ENCODE measurements around the gene ZNF768.
"Not testable (repeated sequence)": the region's sequence is repeated elsewhere in the genome, so short reads cannot be mapped to it uniquely, and the experiment has no call there.

The ZNF768 gene

DNA sequence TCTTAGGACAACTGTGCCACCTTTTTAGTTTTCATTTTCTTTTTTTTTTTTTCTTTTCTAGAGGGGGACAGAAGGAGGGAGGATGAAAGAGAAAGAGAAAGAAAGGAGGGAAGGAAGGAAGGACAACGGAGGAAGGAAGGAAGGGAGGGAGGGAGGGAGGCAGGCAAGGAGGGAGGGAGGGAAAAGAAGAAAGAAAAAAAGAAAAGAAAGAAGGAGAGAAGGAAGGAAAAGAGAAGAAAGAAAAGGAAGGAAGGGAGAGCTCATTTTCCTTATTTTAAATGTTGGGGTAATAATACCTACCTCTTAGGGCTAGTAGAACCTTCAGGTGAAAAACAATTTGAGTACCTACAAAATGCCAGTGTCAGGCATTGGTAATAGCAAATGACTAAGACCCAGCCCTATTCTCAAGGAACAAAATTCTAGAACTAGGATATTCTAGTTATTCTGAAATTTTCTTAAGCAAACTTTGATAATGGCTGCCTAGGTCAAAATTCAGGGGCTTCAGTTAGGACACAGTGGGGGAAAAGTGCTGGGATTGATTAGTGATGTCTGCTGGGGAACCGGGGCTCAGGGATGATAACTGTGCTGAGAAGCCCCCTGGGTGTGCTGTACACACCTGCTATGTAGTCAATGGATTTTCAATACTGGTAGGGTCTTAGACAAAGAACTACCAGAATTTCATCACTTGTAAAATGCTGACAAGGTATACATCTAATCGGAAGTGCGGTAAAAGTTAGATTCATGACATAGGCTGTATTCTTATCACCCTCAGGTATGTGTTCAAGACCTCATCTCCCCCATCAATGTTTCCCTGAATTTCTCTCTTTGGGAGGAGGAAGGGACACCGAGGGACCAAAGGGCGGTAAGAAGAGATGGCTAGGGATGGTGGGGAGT lies 22.7 kb downstream of the ZNF768 start:
- no peak for DNase-seq

GRCh38 chr16:30499284-30499683 lies 27.1 kb downstream of the ZNF768 start:
- no peak for DNase-seq

DNA sequence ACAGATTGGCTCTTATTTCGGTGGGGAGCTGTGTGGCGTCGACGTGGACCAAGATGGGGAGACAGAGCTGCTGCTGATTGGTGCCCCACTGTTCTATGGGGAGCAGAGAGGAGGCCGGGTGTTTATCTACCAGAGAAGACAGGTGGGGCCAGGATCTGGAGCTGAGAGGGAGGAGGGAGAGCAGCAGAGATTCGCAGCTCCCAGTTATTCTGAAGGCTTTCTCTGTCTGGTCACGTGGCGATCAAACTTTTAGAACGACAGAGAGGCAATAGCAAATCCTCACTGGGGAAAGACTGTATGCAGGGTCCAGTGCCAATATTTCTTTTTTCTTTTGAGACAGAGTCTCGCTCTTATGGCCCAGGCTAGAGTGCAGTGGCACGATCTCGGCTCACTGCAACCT lies 31.7 kb downstream of the ZNF768 start:
- DNase-seq, result no peak

DNA sequence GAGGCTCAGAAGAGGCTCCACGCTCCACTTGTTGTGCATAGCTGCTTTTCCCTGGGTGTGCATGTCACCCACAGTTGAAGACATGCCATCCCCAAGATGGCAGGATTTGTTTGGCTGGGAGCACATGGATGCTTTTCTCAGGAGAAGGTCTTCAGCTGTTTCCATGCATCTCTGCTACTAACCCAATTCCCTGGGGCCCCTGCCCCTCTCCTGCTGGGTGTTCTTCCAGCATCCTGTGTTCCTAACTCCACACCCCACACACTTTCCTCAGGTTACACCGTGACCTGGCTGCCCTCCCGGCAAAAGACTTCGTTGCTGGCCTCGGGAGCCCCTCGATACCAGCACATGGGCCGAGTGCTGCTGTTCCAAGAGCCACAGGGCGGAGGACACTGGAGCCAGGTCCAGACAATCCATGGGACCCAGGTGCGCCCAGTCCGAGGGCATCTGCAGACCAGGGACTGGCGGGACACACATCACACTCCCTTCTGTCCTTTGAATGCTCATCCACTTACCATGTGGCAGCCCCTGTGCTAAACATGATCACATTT lies 32.4 kb downstream of the ZNF768 start:
- DNase-seq, result no peak

DNA sequence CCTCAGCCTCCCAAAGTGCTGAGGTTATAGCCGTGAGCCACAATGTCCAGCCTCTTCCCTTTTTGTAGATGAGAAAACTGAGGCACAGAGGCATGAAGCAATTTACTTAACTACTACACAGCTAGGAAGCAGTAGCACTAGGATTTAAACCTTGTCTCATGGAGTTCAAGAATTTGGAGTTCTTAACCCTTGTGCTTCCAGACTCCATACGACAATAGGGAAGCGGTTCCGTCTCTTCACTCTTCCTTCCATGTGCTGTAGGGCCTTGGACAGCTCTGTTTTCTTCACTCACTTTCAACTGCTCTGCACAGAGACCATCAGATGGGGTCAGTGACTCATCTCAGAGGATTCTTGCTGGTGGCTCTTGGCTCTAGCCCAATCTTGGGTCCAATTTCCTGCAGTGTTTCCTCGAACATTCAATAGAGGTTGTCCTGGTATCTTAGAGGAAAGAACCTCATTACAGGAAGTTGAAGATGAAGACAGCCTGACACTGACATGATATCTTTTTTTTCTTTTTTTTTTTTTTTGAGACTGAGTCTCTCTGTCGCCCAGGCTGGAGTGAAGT lies 34.5 kb downstream of the ZNF768 start:
- DNase-seq, result no peak

DNA sequence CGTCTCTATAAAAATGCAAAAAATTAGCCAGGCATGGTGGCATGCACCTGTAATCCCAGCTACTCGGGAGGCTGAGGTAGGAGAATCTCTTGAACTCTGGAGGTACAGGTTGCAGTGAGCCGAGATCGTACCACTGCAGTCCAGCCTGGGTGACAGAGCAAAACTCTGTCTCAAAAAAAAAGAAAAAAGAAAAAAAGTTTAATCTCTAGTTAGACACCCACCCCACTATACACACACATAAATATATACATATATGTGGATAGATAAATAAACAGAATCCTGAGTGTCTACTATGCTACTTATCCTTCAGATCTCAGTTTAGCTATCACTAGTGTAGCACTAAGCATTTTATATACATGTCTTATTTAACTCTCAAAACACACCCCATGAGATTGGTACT lies 35.1 kb downstream of the ZNF768 start:
- DNase-seq, result no peak

GRCh38 chr16:30490210-30490609 lies 36.2 kb downstream of the ZNF768 start:
- DNase-seq, result no peak

DNA sequence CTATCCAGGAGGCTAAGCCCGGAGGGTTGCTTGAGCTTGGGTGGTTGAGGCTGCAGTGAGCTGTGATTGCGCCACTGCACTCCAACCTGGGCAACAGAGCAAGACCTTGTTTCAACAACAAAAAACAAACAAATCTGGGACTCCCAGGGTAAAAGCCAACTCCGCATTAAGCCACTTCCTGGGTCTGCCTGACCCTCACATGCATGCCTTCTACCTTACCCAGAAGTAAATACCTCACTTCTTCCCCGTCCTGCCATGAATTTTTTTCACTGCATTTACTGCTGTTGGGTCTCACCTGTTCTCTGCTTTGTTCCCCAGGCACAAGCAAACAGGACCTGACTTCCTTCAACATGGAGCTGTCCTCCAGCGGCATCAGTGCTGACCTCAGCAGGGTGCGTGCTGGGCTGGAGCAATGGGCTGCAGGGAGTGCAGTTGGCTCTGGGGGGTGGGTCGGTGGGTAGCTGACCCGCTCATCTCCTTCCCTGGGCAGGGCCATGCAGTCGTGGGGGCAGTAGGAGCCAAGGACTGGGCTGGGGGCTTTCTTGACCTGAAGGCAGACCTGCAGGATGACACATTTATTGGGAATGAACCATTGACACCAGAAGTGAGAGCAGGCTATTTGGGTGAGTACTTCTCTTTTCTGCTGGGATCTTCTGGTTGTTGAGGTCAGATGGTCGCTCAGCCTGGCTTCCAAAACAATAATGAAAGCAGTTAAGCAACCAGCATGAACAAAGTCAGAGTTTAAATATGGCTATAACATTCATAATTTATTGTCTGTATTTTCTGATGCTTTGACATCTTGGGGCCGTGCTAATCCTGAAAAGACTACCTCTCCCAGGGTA lies 37.4 kb downstream of the ZNF768 start:
- DNase-seq, result no peak

GRCh38 chr16:30485818-30486436 lies 40.4 kb downstream of the ZNF768 start:
- no peak for DNase-seq

GRCh38 chr16:30484887-30485286 lies 41.5 kb downstream of the ZNF768 start:
- DNase-seq, result no peak

GRCh38 chr16:30482366-30482765 lies 44.0 kb downstream of the ZNF768 start:
- no peak for DNase-seq

GRCh38 chr16:30481381-30481780 lies 45.0 kb downstream of the ZNF768 start:
- no peak for DNase-seq

DNA sequence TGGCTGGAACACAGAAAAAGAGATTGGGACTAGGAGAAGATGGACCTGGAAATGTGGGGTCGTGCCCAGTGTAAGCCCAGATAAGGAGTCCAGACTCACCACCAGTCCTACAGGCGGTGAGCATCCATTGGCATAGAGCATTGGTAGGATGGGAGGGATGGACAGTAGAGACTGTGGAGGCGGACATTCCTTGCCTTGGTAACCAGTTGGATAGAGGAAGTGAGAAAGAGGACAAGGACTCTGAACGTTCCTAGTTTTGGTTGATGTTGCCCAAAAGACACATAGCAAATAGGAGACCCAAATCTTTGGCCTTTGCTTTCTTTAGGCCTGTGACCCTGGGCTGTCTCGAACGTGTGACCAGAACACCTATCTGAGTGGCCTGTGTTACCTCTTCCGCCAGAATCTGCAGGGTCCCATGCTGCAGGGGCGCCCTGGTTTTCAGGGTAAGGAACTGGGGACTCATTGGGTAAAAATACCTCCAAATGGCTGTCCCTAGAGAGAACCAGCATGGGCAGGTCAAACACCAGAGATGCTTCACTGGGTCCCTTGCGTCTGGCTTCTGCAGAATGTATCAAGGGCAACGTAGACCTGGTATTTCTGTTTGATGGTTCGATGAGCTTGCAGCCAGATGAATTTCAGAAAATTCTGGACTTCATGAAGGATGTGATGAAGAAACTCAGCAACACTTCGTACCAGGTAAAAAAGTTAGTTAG lies 47.4 kb downstream of the ZNF768 start:
- no peak for DNase-seq

GRCh38 chr16:30477773-30478172 lies 48.6 kb downstream of the ZNF768 start:
- not testable (repeated sequence) for DNase-seq

GRCh38 chr16:30476991-30477390 lies 49.4 kb downstream of the ZNF768 start:
- no peak for DNase-seq

DNA sequence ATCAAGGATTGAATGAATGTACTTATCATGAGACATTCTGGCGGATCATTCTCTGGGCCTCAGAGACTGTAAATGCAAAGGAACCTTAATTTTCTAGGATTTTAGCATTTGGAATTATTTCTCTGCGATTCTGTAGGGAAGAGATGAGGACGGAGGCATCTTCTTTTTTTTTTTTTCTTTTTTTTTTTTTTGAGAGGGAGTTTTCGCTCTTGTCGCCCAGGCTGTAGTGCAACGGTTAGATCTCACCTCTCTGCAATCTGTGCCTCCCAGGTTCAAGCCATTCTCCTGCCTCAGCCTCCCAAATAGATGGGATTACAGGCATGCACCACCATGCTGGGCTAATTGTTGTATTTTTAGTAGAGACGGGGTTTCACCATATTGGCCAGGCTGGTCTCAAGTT lies 51.7 kb downstream of the ZNF768 start:
- DNase-seq, result no peak

GRCh38 chr16:30474074-30474452 lies 52.3 kb downstream of the ZNF768 start:
- no peak for DNase-seq
